OCI-LY1 (cell line): ENCODE measurements around the gene KLHL29.

ENCODE experiments used
- H2AFZ ChIP-seq: fragments of 200-600 bp; sonication (generic), shearing (Covaris generic); 2 replicates; pipeline ENCODE4 v1.6.0; 2014; ENCODE audit warnings: antibody characterized with exemption, mild to moderate bottlenecking, low read length
- H3F3A ChIP-seq: fragments of 200-600 bp; sonication (generic), shearing (Covaris generic); 2 replicates; pipeline ENCODE4 v1.6.0; 2014; ENCODE audit warnings: mild to moderate bottlenecking, antibody characterized with exemption, low read length, moderate library complexity; ENCODE audit not compliant: insufficient read depth
- H3K27ac ChIP-seq: fragments of 200-600 bp; sonication (generic); 2 replicates; pipeline ENCODE4 v1.5.1; 2014; ENCODE audit warnings: low read length, mixed run types, mild to moderate bottlenecking, low read depth; ENCODE audit not compliant: poor library complexity, severe bottlenecking
- H3K27me3 ChIP-seq: fragments of 200-600 bp; sonication (generic); 2 replicates; pipeline ENCODE4 v1.6.0; 2014; ENCODE audit warnings: antibody characterized with exemption, mild to moderate bottlenecking, low read length, moderate library complexity; ENCODE audit not compliant: insufficient read depth
- H3K36me3 ChIP-seq: fragments of 200-600 bp; sonication (generic); 2 replicates; pipeline ENCODE4 v1.6.1; 2014; ENCODE audit warnings: mild to moderate bottlenecking, antibody characterized with exemption, low read length, moderate library complexity, mixed read lengths; ENCODE audit not compliant: insufficient read depth
- H3K4me1 ChIP-seq: fragments of 200-600 bp; sonication (generic); 2 replicates; pipeline ENCODE4 v1.5.1; 2014; ENCODE audit warnings: mild to moderate bottlenecking, low read length, moderate library complexity; ENCODE audit not compliant: insufficient read depth, severe bottlenecking
- H3K4me2 ChIP-seq: fragments of 200-600 bp; sonication (generic), shearing (Covaris generic); 2 replicates; pipeline ENCODE4 v1.6.1; 2014; ENCODE audit warnings: low read length
- H3K4me3 ChIP-seq: fragments of 200-600 bp; sonication (generic); 2 replicates; pipeline ENCODE4 v1.5.1; 2014; ENCODE audit warnings: low read length, low read depth, mild to moderate bottlenecking, mixed read lengths; ENCODE audit not compliant: poor library complexity, severe bottlenecking
- H3K79me2 ChIP-seq: fragments of 200-600 bp; shearing (Covaris generic); 2 replicates; pipeline ENCODE4 v1.6.1; 2016; ENCODE audit warnings: mixed run types, low read length, mixed read lengths; ENCODE audit not compliant: insufficient read depth
- H3K9ac ChIP-seq: fragments of 200-600 bp; sonication (generic), shearing (Covaris generic); 2 replicates; pipeline ENCODE4 v1.6.1; 2014; ENCODE audit warnings: mild to moderate bottlenecking, low read length, mixed read lengths
- H3K9me2 ChIP-seq: fragments of 200-600 bp; sonication (generic), shearing (Covaris generic); 2 replicates; pipeline ENCODE4 v1.6.1; 2014; ENCODE audit warnings: low read depth, mild to moderate bottlenecking, low read length, mixed read lengths
- H3K9me3 ChIP-seq: fragments of 200-600 bp; shearing (Covaris generic); 2 replicates; pipeline ENCODE4 v1.6.1; 2014; ENCODE audit warnings: low read length, mixed read lengths
- H4K20me1 ChIP-seq: fragments of 200-600 bp; sonication (generic), shearing (Covaris generic); 2 replicates; pipeline ENCODE4 v1.6.0; 2016; ENCODE audit warnings: mild to moderate bottlenecking, low read length; ENCODE audit not compliant: insufficient read depth
- CTCF ChIP-seq: fragments of 200-600 bp; sonication (generic), shearing (Covaris generic); IDR thresholded peaks from 2 replicates; pipeline ENCODE4 v1.5.1; 2017; ENCODE audit warnings: mild to moderate bottlenecking, antibody characterized with exemption, low read length, moderate library complexity, mixed read lengths
- EZH2 ChIP-seq: fragments of 200-600 bp; sonication (generic), shearing (Covaris generic); IDR thresholded peaks from 2 replicates; pipeline ENCODE4 v1.8.0; 2017; ENCODE audit warnings: borderline replicate concordance, mixed run types, mild to moderate bottlenecking, antibody characterized with exemption, low read length, moderate library complexity, mixed read lengths

Gene KLHL29

DNA sequence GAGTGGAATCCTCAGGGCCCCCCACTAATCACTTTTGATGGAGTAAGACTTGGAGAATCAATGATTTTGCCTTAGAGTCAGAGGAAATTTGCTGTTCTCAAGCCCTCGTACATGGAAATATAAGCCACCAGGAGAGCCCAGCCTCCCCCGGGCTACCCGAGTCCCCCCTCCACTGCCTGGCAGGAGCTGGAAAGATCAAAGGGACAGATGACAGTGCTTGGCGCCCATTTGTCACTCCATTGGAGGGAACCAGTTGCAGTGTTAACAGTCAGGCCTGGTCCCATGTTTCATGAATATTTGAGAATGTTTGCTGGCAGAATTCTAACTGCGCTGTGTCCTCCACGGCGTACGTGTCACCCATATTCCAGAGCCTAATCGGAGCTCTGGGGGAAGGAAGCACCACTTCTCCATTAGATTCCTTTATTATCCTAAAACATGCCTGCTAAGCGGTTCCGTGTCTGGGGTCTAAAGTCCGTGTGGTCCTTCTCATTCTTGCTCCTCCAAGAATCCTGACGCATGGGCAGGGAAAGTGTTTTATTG is 202.4 kb downstream of the KLHL29 start:
- Histone ChIP-seq H2AFZ (no peak overlapping the region), H3K9ac (no peak overlapping the region), H3K27me3 (no peaks in the 10 kb centered on the region; the same call in 1 of the 2 replicates), H3K4me2 (no peak overlapping the region), H3K4me3 (no peak overlapping the region), H3K79me2 (no peaks in the 10 kb centered on the region), H4K20me1 (no peaks in the 10 kb centered on the region), H3F3A (no peaks in the 10 kb centered on the region), H3K9me3 (no peaks in the 10 kb centered on the region), H3K27ac (no peak overlapping the region), H3K4me1 (no peaks in the 10 kb centered on the region), H3K9me2 (no peaks in the 10 kb centered on the region), H3K36me3 (no peaks in the 10 kb centered on the region)
- TF ChIP-seq CTCF (no peak), EZH2 (no peak)

- H3K9me2 ChIP-seq, result no peaks in the 10 kb centered on the region
- no peaks in the 10 kb centered on the region for H3K4me1 ChIP-seq
- H3K27ac ChIP-seq, result no peak overlapping the region
- H3K4me2 ChIP-seq, result no peak overlapping the region
- no peak overlapping the region for H2AFZ ChIP-seq
- TF ChIP-seq CTCF, result no peak
- H3F3A ChIP-seq, result no peaks in the 10 kb centered on the region
- H3K79me2 ChIP-seq, result no peaks in the 10 kb centered on the region
- no peak overlapping the region for H3K9ac ChIP-seq
- no peaks in the 10 kb centered on the region for H4K20me1 ChIP-seq
- H3K4me3 ChIP-seq, result no peak overlapping the region
- no peaks in the 10 kb centered on the region for H3K9me3 ChIP-seq
- no peaks in the 10 kb centered on the region for H3K36me3 ChIP-seq
- H3K27me3 ChIP-seq, result peaks cover 4% of the 10 kb centered on the region
Measured at GRCh38 chr2:23588106-23588505, 203.1 kb downstream of the KLHL29 start.

DNA sequence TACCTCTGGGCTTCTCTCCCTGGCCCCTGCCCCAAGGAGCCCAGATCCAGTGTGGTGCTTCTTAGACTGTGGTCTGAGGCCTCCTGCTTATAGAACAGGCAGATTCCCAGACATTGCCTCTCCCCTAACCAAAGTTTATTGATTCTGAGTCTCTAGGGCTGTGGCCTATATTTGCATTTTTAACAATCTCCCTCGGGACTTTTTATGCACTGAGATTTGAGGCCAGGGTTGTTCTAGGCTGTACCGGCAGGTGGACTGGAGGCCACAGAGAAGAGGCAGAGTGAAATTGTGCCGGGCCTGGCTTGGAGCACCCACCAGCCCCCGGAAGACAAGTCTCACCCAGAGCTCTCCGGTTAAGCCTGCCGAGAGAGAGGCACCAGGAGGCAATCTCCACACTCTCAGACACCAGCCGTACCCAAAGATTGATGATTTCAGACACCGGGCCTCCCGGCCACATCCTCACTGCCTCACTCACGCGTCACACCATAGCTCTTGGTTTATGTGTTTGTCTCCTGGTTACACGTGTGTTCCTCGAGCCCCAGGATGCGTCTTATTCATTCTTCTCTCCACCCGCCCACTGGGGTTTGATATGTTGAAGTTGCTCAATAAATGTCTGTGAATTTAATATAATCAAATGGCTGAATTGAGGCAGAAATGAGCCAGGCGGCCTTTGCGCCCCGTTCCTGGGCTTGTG is 203.7 kb downstream of the KLHL29 start:
- no peak overlapping the region for H2AFZ ChIP-seq
- H3K9ac ChIP-seq, result no peak overlapping the region
- no peaks in the 10 kb centered on the region for H3K9me3 ChIP-seq
- H4K20me1 ChIP-seq, result no peaks in the 10 kb centered on the region
- TF ChIP-seq EZH2 (no peak), CTCF (no peak)
- H3K79me2 ChIP-seq, result no peaks in the 10 kb centered on the region
- no peaks in the 10 kb centered on the region for H3K4me1 ChIP-seq
- peaks cover 6% of the 10 kb centered on the region for H3K27me3 ChIP-seq
- H3K4me2 ChIP-seq, result no peak overlapping the region
- no peaks in the 10 kb centered on the region for H3F3A ChIP-seq
- no peaks in the 10 kb centered on the region for H3K9me2 ChIP-seq
- H3K27ac ChIP-seq, result no peak overlapping the region
- H3K4me3 ChIP-seq, result no peak overlapping the region
- H3K36me3 ChIP-seq, result no peaks in the 10 kb centered on the region
